Stimulated activated CD8-positive, alpha-beta memory T cell treated with anti-CD3 and anti-CD28 coated beads, Interleukin-15, amount 100 ng/mL, for 1 hour (primary cell): ENCODE data around the gene RILPL1.
"Not testable (repeated sequence)": the region's sequence is repeated elsewhere in the genome, so short reads cannot be mapped to it uniquely, and the experiment has no call there.

ENCODE experiments used
- DNase-seq: peaks from one replicate; pipeline ENCODE4 v3.0.0-alpha.2; 2020; ENCODE audit warnings: low read depth

The RILPL1 gene

DNA sequence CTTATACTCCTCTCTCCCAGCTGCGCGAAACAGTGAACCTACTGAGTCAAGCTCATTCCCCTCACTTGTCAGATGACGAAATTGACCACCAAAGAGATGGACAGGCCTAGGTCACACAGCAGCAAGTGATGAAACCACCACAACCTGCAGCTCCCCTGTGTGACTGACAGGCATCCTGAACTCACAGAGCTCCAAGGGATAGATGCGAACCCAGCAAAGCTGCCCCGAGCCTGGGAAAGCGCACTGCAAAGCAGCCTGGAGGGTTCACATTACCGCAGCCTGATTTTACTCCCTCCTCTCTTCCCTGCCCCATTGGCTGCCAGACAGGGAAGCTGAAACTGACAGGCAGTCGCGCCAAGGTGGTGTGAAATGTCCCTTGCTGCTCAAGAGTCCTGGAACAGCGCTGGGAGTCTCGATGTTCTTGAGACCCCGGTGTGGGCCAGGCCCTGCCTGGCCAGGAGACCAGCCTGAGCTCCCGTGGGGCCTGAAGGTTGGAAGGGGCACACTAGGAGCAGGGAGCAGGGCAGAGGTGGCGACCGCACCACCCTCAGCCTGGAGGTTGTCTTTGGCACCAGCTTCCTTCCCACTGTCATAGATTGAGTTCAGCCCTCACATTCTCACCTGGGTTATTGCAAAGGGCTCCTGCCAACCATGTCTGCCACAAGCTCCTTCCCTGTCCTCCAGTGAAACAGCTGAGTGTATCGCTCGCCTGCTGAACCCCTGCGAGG is 39.2 kb downstream of the RILPL1 start:
- DNase-seq: no peak

DNA sequence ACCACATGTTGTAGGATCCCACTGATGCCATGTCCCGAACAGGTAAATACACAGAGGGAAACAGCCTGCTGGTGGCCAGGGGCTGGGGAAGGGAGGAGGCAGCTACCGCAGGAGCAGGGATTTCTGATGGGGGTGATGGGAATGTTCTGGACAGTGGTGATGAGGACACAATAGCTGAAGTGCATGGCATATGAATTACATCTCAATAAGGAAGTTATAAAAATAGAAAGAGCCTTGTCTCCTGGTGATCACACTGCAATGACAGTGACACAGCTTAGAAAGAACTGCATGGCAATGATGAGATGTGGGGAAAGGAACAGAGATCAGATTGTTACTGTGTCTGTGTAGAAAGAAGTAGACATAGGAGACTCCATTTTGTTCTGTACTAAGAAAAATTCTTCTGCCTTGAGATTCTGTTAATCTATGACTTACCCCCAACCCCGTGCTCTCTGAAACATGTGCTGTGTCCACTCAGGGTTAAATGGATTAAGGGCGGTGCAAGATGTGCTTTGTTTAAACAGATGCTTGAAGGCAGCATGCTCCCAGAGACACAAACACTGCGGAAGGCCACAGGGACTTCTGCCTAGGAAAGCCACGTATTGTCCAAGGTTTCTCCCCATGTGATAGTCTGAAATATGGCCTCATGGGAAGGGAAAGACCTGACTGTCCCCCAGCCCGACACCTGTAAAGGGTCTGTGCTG is 41.0 kb downstream of the RILPL1 start:
- not testable (repeated sequence) for DNase-seq

DNA sequence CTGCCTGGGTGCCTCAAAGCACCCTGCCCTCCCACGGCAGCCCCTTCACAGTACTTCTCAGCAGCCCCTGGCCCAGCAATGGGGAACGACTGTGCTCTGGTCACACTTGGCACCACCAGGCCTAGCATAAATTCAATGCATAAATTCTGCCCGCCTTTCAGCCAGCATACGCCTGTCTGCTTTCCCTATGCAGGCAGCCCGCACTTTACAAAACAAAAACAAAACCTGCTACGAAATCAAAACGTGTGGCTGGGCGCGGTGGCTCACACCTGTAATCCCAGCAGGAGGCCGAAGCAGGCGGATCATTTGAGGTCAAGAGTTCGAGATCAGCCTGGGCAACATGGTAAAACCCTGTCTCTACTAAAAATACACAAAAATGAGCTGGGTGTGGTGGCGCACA is 42.0 kb downstream of the RILPL1 start:
- no peak for DNase-seq

DNA sequence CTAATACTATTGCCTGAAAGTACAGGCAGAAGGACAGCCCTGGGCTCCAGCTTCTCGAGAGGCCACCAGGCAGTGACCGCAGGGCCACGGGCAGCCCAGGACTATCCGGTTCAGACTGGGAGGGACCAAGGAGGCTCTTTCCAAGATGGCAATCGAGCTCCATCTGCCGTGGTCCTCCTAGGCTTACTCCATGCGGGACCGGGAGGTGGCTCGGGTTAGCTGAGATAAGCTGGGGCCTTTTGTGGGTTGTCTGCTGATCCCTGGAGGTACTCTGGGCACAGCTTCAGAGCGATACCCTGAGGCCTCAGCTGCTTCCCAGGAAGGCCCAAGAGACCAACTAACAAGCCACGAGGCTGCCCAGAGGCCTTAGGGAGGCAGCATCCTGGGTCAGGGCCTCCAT is 42.5 kb downstream of the RILPL1 start:
- no peak for DNase-seq

DNA sequence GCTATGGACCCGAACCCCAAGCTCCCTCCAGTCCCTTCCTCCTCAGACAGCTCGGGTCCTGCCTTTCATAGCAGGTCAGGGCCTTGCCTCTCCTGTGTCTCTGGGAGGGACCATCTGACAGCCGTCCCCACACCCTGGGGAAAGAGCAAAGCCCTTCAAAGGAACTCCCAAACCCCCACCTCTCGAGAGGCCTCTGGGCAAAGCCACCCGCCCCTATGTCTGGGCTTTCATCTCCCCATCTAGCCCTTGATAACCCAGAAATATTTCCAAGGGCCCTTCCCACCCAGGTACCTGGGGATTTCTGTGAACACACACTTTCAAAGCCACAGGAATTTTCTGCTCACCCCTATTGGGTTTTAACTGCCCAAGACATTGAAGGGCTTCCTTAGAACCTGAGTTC is 43.4 kb downstream of the RILPL1 start:
- DNase-seq: no peak

DNA sequence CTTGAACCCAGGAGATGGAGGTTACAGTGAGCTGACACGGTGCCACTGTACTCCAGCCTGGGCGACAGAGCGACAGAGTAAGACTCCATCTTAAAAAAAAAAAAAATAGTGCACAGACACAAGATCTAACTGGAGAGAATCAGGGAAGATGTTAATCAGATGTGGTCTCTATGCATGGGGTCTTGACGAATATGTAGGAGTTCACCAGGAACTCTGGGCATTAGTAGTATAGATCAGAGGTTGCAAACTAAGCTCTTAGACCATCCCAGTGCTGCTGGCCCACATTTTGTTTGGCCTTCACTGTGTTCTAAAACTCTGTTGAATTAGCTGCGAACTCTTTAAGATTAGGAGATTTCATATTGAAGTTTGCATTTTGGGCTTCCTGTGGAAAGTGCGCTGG is 43.9 kb downstream of the RILPL1 start:
- no peak for DNase-seq

DNA sequence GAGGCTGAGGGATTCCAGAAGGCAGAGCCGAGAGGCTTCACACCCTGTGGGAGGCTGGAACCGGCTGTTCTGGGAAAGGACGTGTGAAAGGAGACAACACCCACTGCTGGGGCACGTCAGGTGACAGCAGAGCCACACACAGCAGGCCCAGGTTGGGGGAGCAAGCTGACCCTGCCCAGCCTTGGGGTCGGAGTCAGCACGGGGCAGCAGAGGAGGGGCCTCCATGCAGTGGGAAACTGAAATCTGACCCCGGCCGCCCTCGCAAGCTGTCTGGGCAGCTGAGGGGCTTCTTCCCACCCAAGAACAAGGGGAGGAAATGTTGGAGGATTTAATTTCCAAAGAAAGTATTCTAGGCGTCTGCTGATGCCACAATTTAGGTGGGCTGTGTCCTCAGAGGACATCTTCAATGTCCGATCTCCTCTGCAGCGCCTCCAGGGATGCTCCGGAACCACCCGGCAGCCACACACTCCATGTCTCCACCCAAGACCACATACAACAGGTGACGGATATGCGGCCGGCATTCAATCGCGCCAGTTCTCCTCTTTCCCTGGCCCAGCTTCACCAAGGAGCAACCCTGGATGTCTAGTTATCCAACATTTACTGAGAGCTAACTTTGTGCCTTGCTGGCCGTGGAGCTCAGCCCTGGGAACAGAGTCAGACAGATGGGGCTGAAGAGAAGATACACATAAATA is 44.8 kb downstream of the RILPL1 start:
- DNase-seq: no peak

DNA sequence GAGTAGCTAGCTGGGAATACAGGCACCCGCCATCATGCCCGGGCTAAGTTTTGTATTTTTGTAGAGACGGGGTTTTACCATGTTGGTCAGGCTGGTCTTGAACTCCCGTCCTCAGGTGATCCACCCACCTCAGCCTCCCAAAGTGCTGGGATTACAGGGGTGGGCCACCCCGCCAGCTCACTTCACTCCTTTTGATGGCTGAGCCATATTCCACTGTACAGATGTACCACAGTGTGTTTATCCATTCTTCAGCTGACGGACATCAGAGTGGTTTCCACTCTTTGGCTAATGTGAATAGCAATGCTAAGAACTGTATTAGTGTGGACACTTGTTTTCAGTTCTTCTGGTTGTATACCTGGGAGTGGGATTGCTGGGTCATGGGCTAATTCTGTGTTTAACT is 46.1 kb downstream of the RILPL1 start:
- DNase-seq: no peak

DNA sequence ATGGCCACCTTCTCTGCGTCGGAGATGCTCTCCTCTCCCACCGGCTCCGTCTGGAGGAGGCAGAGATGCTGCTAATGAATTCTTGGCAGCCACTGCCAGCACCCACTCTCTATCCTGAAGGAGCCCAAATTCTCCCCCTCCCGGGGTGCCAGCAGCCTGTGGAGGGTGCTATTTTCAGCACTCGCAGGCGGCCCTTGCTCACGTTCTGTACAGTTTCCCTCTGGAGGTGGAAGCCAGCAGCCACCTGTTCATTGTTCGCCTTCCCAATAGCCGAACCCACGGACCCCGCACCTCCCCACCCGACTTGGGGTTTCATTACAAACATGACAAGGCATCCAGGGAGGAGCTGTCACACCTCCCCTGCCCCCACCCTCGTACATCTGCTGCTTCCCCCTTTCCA is 47.8 kb downstream of the RILPL1 start:
- DNase-seq: no peak

DNA sequence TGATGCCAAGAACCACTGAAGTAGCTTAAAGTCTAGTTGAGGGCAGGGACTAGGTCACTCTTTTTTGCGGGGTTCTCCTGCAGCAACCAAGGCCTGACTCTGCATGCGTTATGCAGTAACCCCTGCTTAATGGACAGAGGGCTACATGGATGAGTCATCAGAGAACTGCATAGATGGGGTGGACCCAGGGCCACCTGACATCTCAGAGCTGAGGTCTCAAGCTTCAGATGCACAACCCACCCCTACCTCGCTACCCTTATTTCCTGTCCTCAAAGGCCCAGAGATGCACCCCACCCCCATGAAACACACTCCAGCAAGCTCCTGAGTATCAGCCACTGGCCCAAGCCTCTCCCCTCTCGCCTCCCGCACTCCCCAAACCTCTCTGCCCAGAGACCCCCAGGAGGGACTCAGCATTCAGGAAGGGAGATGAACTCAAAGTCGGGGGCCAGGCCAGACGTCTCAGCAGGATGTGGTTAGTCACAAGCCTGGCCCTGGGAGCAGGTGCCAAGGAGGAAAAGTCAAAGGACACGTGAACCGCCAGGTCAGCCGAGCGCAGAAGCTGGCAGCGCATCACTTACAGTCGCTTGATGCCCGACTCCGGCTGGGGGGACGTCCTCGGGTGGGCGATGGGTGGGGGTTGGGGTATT is 49.8 kb downstream of the RILPL1 start:
- no peak for DNase-seq

DNA sequence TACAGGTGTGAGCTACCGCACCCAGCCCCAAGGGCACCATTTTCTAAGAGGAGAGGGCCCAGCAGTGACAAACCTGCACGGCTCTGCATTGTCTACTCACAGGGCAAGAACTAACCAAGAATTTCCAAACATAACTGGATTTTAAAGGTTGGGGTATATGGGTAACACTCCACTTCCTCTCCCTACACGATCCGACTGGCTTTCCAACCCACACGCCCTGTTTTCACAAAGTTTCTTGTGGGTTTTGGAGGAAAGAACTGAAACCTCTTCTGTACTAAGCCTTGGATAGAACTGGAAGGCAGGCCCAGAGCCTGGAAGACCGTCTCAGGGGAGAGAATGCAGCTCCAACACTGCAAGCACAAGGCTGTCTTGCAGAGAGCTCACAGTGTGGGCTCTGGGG is 50.6 kb downstream of the RILPL1 start:
- DNase-seq: no peak

DNA sequence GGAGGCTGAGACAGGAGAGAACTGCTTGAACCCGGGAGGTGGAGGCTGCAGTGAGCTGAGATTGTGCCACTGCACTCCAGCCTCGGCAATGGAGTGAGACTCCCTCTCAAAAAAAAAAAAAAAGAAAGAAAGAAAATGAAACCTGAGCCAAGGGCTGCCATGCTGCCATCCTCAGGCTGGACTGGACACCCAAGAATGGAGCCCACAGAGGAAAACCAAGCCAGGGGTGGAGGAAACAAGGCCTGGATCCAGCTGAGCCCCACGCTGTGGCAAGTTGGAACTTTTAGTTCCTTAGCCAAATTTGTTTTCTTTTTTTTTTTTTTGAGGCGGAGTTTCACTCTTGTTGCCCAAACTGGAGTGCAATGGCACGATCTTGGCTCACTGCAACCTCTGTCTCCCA is 52.3 kb downstream of the RILPL1 start:
- DNase-seq: not testable (repeated sequence)

DNA sequence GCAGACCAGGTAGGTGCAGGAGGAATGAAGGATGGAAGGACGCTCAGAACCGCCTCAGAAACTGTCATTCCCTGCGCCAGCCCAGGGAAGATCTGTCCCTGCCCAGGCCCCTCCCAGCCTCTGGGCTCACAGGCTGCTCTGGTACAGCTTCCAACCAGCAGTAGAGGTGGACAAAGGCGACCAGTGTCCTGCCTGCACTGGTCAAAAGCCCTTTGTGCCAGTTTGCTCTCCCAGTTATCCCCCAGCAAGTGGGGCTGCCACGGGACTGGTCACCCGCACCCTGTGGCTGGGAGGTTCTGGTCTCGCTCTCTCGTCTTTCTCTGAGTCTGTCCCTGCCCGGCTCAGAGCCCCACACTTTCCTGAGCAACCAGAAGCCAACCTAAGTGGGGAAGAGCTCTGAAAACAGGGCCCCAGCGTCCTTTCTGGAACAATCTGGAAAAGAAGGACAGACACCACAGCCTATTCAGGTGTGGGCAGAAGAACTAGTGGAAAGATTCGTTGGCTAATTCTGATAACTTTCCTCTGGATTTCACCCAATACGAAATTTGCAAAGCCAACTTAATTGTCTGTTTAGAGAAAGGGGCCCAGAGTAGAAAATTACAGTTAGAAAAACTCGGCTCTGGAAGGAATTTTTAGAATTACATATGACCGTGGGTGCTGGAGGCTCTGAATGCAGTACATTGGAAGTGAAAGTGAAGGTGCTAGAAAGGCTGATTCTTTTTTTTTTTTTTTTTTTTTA is 53.9 kb downstream of the RILPL1 start:
- no peak for DNase-seq

DNA sequence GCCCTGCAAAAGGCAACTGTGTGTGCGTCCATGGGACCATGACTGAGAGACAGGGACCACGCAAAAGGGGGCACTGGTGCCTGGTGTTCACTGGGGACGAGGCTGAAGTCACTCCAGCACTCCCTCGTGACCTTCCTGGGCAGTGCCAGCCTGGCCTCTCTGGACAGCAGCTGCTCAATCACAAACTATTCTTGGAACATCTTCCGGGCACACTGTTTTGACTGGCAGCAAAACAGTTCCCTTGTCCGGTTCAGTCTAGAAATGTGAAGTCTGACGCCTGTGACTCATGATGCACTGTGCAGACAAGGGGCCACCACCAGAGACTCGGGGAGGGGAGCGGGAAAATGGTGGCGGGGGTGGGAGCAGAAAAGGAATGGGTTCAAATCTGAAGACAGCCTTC is 54.8 kb downstream of the RILPL1 start:
- DNase-seq: no peak

DNA sequence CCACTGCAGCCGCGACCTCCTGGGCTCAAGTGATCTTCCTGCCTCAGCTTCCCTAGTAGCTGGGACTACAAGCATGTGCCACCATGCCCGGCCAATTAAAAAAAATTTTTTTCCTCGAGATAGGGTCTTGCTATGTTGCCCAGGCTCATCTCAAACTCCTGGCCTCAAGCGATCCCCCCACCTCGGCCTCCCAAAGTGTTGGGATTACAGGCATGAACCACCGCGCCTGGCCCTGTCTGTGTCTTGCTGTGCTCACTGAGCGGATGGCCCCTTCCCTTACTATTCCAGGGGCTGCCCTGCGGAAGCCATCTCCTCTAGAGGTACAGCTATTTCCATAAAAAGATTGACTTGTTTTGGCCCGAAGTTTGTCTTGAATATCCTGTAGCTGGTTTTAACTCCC is 55.5 kb downstream of the RILPL1 start:
- DNase-seq: no peak

DNA sequence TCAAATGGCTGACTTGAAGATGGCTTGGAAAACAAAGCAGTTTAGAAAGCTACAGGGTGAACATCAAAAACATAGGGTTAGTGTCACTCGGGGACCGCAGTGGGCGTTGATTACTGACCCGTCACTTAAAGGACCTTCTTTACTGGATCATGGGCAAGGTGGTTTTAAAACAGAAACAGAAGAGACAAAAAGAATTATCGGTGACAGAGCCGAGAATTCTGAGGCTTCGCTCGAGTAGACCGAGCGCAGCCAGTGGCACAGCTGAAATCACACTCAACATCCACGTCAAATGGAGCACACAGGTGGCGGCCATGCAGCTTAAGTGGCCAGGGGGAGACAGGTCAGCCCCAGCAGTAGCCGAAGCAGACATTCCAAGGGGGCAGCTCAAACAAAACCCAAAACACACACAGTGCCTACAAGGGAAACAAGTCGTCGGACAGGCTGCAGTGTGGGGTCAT is 58.2 kb downstream of the RILPL1 start:
- no peak for DNase-seq

DNA sequence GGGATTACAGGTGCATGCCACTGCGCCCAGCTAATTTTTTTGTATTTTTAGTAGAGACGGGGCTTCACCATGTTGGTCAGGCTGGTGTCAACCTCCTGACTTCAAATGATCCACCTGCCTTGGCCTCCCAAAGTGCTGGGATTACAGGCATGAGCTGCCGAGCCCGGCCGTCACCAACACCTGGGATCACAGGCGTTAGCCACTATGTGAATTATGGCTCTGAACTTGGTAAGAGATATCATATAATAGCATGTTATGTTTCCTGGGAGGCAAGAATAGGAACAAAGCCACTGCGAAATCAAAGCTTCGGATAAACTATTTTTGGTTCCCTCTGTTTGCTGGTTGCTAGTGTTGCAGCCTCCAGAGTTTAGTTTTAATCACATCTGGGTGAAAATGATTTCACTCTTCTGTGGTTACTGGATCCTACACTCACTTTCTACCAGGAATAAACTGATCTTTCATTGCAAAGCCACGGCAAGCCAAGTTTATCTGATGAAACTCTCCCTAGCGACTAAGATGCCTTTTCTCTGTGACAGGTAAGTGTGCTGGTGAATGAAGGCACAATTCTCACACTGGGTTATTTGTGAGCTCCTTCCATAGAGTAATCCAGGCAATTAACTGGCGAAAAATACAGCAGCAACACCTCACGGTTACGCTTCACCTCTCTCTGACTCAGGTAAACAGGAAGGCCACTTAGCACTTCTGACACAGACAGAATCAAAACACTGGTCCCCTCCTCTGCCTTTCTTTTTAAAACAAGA is 58.9 kb downstream of the RILPL1 start:
- no peak for DNase-seq

DNA sequence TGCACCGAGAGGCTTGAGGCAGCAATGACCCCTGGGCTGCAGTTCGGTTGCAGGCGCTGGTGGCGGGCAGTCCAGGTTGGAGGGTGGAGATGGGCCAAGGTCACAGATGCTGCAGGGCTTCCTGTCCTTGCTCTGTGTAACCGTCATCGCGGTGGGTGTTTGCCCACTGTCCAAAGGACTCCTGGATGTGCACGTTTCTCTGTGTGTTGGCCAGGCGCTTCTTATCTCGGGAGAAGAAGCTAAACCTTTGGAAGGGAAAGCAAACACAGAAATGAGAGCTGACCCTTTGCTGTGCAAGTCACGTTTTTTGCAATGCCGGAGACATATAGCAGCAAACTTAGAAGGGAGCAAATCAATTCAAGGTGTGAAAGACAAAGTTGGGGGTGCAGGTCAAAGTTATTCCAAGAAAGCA is 61.1 kb downstream of the RILPL1 start:
- no peak for DNase-seq

DNA sequence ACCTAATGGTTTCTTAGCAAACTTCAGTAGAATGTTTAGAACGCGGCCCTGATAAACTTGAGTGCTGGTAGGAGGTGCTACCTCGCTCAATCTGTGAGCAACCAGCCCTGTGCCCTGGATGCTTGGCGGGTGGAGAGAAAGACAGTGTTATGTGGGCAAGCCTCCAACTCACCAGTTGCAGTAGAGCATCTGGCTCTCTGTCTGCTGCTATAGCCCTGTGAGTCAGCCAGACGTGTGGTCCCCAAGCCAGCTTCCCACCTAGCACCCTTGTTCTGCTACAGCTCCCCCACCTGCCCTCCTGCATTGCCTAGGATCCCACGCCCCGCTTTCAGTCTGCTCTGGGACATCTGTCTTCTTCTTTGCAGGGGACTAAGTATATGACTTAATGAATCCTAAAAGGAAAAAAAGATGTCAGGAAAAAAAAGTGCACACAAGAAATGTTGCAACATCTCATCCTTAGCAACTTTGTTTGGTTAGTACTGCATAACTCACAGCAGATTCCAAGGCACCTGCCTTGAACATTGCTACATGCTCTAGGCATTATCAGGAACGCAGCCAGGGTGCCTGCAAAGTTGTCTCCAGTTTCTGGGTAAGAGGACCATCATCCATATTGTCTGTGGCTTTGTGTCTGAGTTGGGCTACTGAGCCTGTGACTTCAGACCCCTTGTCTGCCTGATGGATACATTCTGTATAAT is 62.0 kb downstream of the RILPL1 start:
- DNase-seq: no peak

DNA sequence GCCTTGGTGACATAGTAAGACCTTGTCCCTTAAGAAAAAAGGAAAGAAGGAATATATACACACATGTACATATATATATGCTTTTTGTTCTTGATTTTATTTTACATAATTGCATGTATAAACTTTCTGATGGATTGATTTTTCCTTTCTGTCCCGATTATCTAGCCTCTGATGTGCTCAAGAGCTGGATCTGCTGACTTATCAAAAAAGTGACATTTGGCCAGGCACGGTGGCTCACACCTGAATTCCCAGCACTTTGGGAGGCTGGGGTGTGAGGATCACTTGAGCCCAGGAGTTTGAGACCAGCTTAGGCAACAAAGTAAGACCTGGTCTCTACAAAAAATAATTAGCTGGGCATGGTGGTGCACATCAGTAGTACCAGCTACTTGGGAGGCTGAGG is 63.5 kb downstream of the RILPL1 start:
- no peak for DNase-seq

DNA sequence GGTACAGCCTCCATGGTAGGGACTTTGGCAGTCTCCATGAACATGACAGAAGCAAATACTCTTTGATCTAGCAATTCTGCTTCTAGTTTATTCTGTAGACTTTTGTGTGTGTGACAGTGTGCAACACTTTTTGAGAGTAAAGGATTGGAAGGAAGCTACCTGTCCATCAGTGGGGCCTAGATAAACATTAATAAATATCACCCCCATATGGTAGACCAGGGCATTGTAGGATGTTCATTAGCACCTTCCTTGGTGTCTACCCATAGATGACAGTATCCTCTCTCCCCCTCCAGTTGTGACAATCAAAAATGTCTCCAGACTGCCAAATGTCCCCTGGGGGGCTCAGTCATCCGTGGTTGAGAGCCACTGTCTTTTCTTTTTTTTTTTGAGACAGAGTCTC is 64.7 kb downstream of the RILPL1 start:
- DNase-seq: no peak
